Stimulated activated CD4-positive, alpha-beta T cell treated with anti-CD3 and anti-CD28 coated beads, Interleukin-1b, Interleukin-23, amount 100 ng/mL, for 1 hour (primary cell): ENCODE measurements around the gene D2HGDH.
"Not testable (repeated sequence)": the region's sequence is repeated elsewhere in the genome, so short reads cannot be mapped to it uniquely, and the experiment has no call there.

ENCODE experiments used
- DNase-seq, 2 donors: peaks; one replicate each; pipeline ENCODE4 v3.0.0-alpha.2; 2020; ENCODE audit warnings: low read depth in 2 of 2

Gene D2HGDH

GRCh38 chr2:241768850-241769249 lies 34.4 kb downstream of the D2HGDH start:
- DNase-seq, result no peak

GRCh38 chr2:241769819-241770184 lies 35.4 kb downstream of the D2HGDH start:
- no peak for DNase-seq

- no peak for DNase-seq
Observed at GRCh38 chr2:241770185-241770935, 35.9 kb downstream of the D2HGDH start.

GRCh38 chr2:241770936-241771285 lies 36.5 kb downstream of the D2HGDH start:
- DNase-seq, result no peak

- no peak for DNase-seq
Observed at GRCh38 chr2:241771286-241772062, 37.0 kb downstream of the D2HGDH start.

GRCh38 chr2:241772063-241772499 lies 37.7 kb downstream of the D2HGDH start:
- no peak for DNase-seq

GRCh38 chr2:241773511-241774418 lies 39.3 kb downstream of the D2HGDH start:
- DNase-seq, result no peak

- DNase-seq, result no peak
Observed at GRCh38 chr2:241774419-241775222, 40.2 kb downstream of the D2HGDH start.

- no peak for DNase-seq
Observed at GRCh38 chr2:241775223-241776177, 41.1 kb downstream of the D2HGDH start.

GRCh38 chr2:241776336-241777169 lies 42.1 kb downstream of the D2HGDH start, which contains the start of gene GAL3ST2:
Gene GAL3ST2, plus strand, starts transcription at chr2:241776822. Its CDS starts 134 bp downstream, at chr2:241776956.
- no peak for DNase-seq

- no peak for DNase-seq
Observed at GRCh38 chr2:241777170-241777685, 42.8 kb downstream of the D2HGDH start.

GRCh38 chr2:241777686-241778627 lies 43.5 kb downstream of the D2HGDH start:
- no peak for DNase-seq

- DNase-seq, result no peak
Observed at GRCh38 chr2:241780939-241781569, 46.6 kb downstream of the D2HGDH start.

- DNase-seq, result not testable (repeated sequence)
Observed at GRCh38 chr2:241782053-241782452, 47.6 kb downstream of the D2HGDH start.

GRCh38 chr2:241788135-241788534 lies 53.7 kb downstream of the D2HGDH start:
- no peak for DNase-seq

- DNase-seq, result no peak
Observed at GRCh38 chr2:241788572-241788971, 54.1 kb downstream of the D2HGDH start.

- not testable (repeated sequence) for DNase-seq
Observed at GRCh38 chr2:241791385-241791784, 57.0 kb downstream of the D2HGDH start.
